H1 (cell line): ENCODE measurements around the gene ETV1. TPM values are rescaled to one million over a fixed set of nuclear protein-coding genes. Genes with fewer than 3 reads are reported as not detected.

Experiments used
- CTCF ChIA-PET: fragments of 300-600 bp; sonication (Branson Sonifier 250); formaldehyde crosslinking; loops from one replicate; lab custom pipeline; 2021; ENCODE audit not compliant: partially characterized antibody; lab: Charles Lee
- POLR2A ChIA-PET: fragments of 300-600 bp; sonication (Branson Sonifier 250); formaldehyde crosslinking; loops from one replicate; lab custom pipeline; 2021; ENCODE audit warnings: inconsistent platforms; ENCODE audit not compliant: partially characterized antibody; lab: Charles Lee
- DNase-seq, 2 experiments: peaks; one replicate each; pipeline versions ENCODE4 v3.0.0 to v3.0.0-alpha.2; 2010 to 2022; ENCODE audit warnings: low spot score in 2 of 2, low read depth in 1 of 2, mixed read lengths in 1 of 2
- FAIRE-seq: peaks from 2 replicates; lab custom pipeline; 2011; peaks lifted over from hg19 to GRCh38; lab: Jason Lieb, UNC
- H2AFZ ChIP-seq: 2 replicates; pipeline ENCODE4 v1.8.1; 2012; ENCODE audit warnings: low read length, inconsistent platforms
- H2AK5ac ChIP-seq: 2 replicates; pipeline ENCODE4 v1.6.1; 2013; ENCODE audit warnings: low read depth, low read length
- H2BK120ac ChIP-seq: replicated peaks from 2 replicates; pipeline ENCODE3; 2013; ENCODE audit warnings: low read depth, low read length, inconsistent platforms
- H2BK12ac ChIP-seq: 2 replicates; pipeline ENCODE4 v1.6.1; 2013; ENCODE audit warnings: low read depth, low read length
- H2BK15ac ChIP-seq: 2 replicates; pipeline ENCODE4 v1.6.1; 2013; ENCODE audit warnings: low read length
- H2BK20ac ChIP-seq: 2 replicates; pipeline ENCODE4 v1.6.1; 2013; ENCODE audit warnings: low read length
- H2BK5ac ChIP-seq: 2 replicates; pipeline ENCODE4 v1.6.1; 2013; ENCODE audit warnings: low read depth, low read length
- H3K14ac ChIP-seq: 2 replicates; pipeline ENCODE4 v1.6.1; 2013; ENCODE audit warnings: inconsistent platforms; ENCODE audit not compliant: insufficient read length
- H3K18ac ChIP-seq: 2 replicates; pipeline ENCODE4 v1.6.1; 2013; ENCODE audit warnings: low read length; ENCODE audit errors: extremely low read depth
- H3K23ac ChIP-seq: 2 replicates; pipeline ENCODE4 v1.6.1; 2013; ENCODE audit warnings: inconsistent platforms; ENCODE audit not compliant: insufficient read length
- H3K23me2 ChIP-seq: 2 replicates; pipeline ENCODE4 v1.6.1; 2013; ENCODE audit warnings: low read depth, low read length
- H3K27ac ChIP-seq: 2 replicates; pipeline ENCODE4 v1.6.1; 2011; ENCODE audit warnings: low read depth, low read length, inconsistent platforms
- H3K27me3 ChIP-seq, 4 experiments: replicated peaks in 1 of 4; 1 replicate in 1 of 4; 2 replicates in 3 of 4; pipeline versions ENCODE4 v1.6.1 to v1.8.1; 2011 to 2013; ENCODE audit warnings: low read length in 3 of 4, mild to moderate bottlenecking in 3 of 4, inconsistent platforms in 2 of 4, mixed read lengths in 2 of 4, moderate library complexity in 1 of 4; ENCODE audit not compliant: control insufficient read depth in 3 of 4, insufficient read depth in 3 of 4; ENCODE audit errors: extremely low read depth in 1 of 4
- H3K36me3 ChIP-seq, 4 experiments: 2 replicates each; pipeline versions ENCODE4 v1.6.1 to v1.8.1; 2011 to 2013; ENCODE audit warnings: mild to moderate bottlenecking in 4 of 4, low read length in 3 of 4, moderate library complexity in 2 of 4, control low read depth in 1 of 4, inconsistent platforms in 1 of 4; ENCODE audit not compliant: insufficient read depth in 4 of 4, control insufficient read depth in 2 of 4
- H3K4ac ChIP-seq: replicated peaks from 2 replicates; pipeline ENCODE3; 2013; ENCODE audit warnings: low read length, low read depth, mixed read lengths, inconsistent platforms; ENCODE audit not compliant: insufficient read length
- H3K4me1 ChIP-seq, 4 experiments: replicated peaks in 1 of 4; 1 replicate in 1 of 4; 2 replicates in 3 of 4; pipeline versions ENCODE4 v1.6.1 to v1.8.1; 2011 to 2013; ENCODE audit warnings: low read length in 3 of 4, inconsistent platforms in 2 of 4, mixed read lengths in 1 of 4; ENCODE audit not compliant: insufficient read depth in 4 of 4, control insufficient read depth in 3 of 4
- H3K4me2 ChIP-seq, 2 experiments: 2 replicates each; pipeline versions ENCODE4 v1.6.1 to v1.8.1; 2011 to 2013; ENCODE audit warnings: low read depth in 2 of 2, low read length in 2 of 2, control low read depth in 1 of 2, inconsistent platforms in 1 of 2, mild to moderate bottlenecking in 1 of 2; ENCODE audit not compliant: insufficient read depth in 1 of 2
- H3K4me3 ChIP-seq, 4 experiments: fragments of 200-600, 300-600 bp in 1 of 4; sonication (generic), shearing (Covaris generic), sonication (Bioruptor Twin) in 1 of 4; 2 replicates each; pipeline versions ENCODE4 v1.5.1 to v1.8.1; 2011 to 2016; ENCODE audit warnings: low read length in 4 of 4, low read depth in 3 of 4, control low read depth in 2 of 4, inconsistent platforms in 2 of 4, mild to moderate bottlenecking in 2 of 4, mixed read lengths in 1 of 4, moderate library complexity in 1 of 4; ENCODE audit not compliant: insufficient read depth in 2 of 4; ENCODE audit errors: extremely low read depth in 1 of 4
- H3K56ac ChIP-seq: replicated peaks from 2 replicates; pipeline ENCODE3; 2013; ENCODE audit warnings: low read depth, mild to moderate bottlenecking, mixed read lengths, low read length, inconsistent platforms; ENCODE audit not compliant: insufficient read length
- H3K79me1 ChIP-seq: 2 replicates; pipeline ENCODE4 v1.6.1; 2013; ENCODE audit warnings: low read depth, low read length, control low read depth
- H3K79me2 ChIP-seq, 2 experiments: 2 replicates each; pipeline versions ENCODE4 v1.6.1 to v1.8.1; 2012 to 2013; ENCODE audit warnings: low read length in 2 of 2, mild to moderate bottlenecking in 2 of 2, inconsistent platforms in 1 of 2; ENCODE audit not compliant: insufficient read depth in 2 of 2, control insufficient read depth in 1 of 2
- H3K9ac ChIP-seq, 4 experiments: replicated peaks in 1 of 4; 1 replicate in 1 of 4; 2 replicates in 3 of 4; pipeline versions ENCODE4 v1.6.1 to v1.8.1; 2011 to 2013; ENCODE audit warnings: low read depth in 3 of 4, low read length in 3 of 4, control low read depth in 2 of 4, mild to moderate bottlenecking in 2 of 4, moderate library complexity in 2 of 4, inconsistent platforms in 1 of 4; ENCODE audit errors: extremely low read depth in 1 of 4
- H3K9me3 ChIP-seq, 2 experiments: 2 replicates each; pipeline versions ENCODE4 v1.6.1 to v1.8.1; 2012 to 2013; ENCODE audit warnings: mild to moderate bottlenecking in 2 of 2, moderate library complexity in 2 of 2, control low read depth in 1 of 2, inconsistent platforms in 1 of 2, low read depth in 1 of 2, low read length in 1 of 2, mixed read lengths in 1 of 2; ENCODE audit not compliant: insufficient read depth in 2 of 2
- H4K20me1 ChIP-seq, 2 experiments: replicated peaks in 1 of 2; 2 replicates each; pipeline versions ENCODE3 to v1.8.1; 2011 to 2013; ENCODE audit warnings: inconsistent platforms in 2 of 2, low read length in 2 of 2, mild to moderate bottlenecking in 1 of 2; ENCODE audit not compliant: insufficient read depth in 2 of 2, control insufficient read depth in 1 of 2
- H4K5ac ChIP-seq: 2 replicates; pipeline ENCODE4 v1.6.1; 2013; ENCODE audit warnings: low read length, low read depth, mixed read lengths, inconsistent platforms; ENCODE audit not compliant: insufficient read length
- H4K8ac ChIP-seq: 2 replicates; pipeline ENCODE4 v1.8.0; 2013; ENCODE audit warnings: mild to moderate bottlenecking, moderate library complexity, low read length, inconsistent platforms; ENCODE audit not compliant: insufficient read depth; ENCODE audit errors: extremely low read depth
- H4K91ac ChIP-seq: replicated peaks from 2 replicates; pipeline ENCODE3; 2013; ENCODE audit warnings: low read length, mixed read lengths, inconsistent platforms; ENCODE audit not compliant: insufficient read length
- POLR2A ChIP-seq, 2 experiments: IDR thresholded peaks; 1 replicate in 1 of 2; 2 replicates in 1 of 2; pipeline ENCODE4 v1.6.1; 2011; ENCODE audit warnings: low read depth in 2 of 2, low read length in 2 of 2, mild to moderate bottlenecking in 2 of 2; ENCODE audit errors: control extremely low read depth in 1 of 2
- WGBS, 2 experiments: shearing (Covaris generic) in 1 of 2; methylation state at CpG; one replicate each; pipeline versions ENCODE4 v1.1.6 to v1.1.7; 2013 to 2015; ENCODE audit warnings: low lambda C conversion rate in 2 of 2, mixed read lengths in 2 of 2, inconsistent platforms in 1 of 2, low coverage in 1 of 2, missing lambda C conversion rate in 1 of 2; ENCODE audit not compliant: insufficient replicate concordance in 2 of 2, insufficient coverage in 1 of 2, insufficient read length in 1 of 2; ENCODE audit errors: extremely low coverage in 1 of 2, missing lambda C conversion rate in 1 of 2; 5-methylcytosine and 5-hydroxymethylcytosine counted together
- polyA plus RNA-seq, 7 experiments: library from polyadenylated mRNA; depleted of rRNA in 3 of 7; stranded (reverse) in 5 of 7; unstranded in 2 of 7; fragments of >200 nt in 5 of 7; fragments of 200-250 nt in 2 of 7; gene quantifications; 1 replicate in 5 of 7; 2 replicates in 1 of 7; 4 replicates in 1 of 7; pipeline versions ENCODE4 v1.2.1 to v1.2.3, GENCODE V29; 2011 to 2013; ENCODE audit warnings: missing spikeins in 2 of 7, mixed read lengths in 2 of 7
- total RNA-seq: library from RNA; stranded (reverse); fragmentation: NEBNext Ultra II Directional; extraction: Animal tissue kit (Norgen Biotek cat#: 25700); gene quantifications from 2 replicates; pipeline ENCODE4 v1.2.1, GENCODE V29; 2021

ETV1 gene
- total and polyA plus RNA-seq, 2 of the 8 experiments (the other 6 are each of a cell fraction or from before 2014, with no cell fraction given), result 58.3 to 91.2 TPM

GRCh38 chr7:13912715-13913278 is 76.7 kb downstream of the ETV1 start:
- FAIRE-seq, result no peak
- H3K23ac ChIP-seq, result no peak overlapping the region
- no peaks in the 10 kb centered on the region for H3K23me2 ChIP-seq
- no peak for TF ChIP-seq POLR2A (IDR thresholded peaks at IDR 0.05; ENCODE audit: control extremely low read depth in 1 of 2, low read depth in 2 of 2, low read length in 2 of 2)
- H3K9me3 ChIP-seq, result no peaks in the 10 kb centered on the region
- peaks cover 0 to 6% (median 2%) of the 10 kb centered on the region in 4 experiments; a peak in 3 of 8 replicates for H3K36me3 ChIP-seq
- H3K79me1 ChIP-seq, result no peaks in the 10 kb centered on the region
- H3K9ac ChIP-seq, result no peak overlapping the region
- H3K56ac ChIP-seq, result no peak overlapping the region
- H2BK15ac ChIP-seq, result no peak overlapping the region
- H4K20me1 ChIP-seq, result no peaks in the 10 kb centered on the region
- no peak overlapping the region for H3K4me3 ChIP-seq
- no peak for DNase-seq
- H2BK12ac ChIP-seq, result no peak overlapping the region
- no peaks in the 10 kb centered on the region for H3K27me3 ChIP-seq
- no peak overlapping the region for H3K14ac ChIP-seq
- no peak overlapping the region for H2AK5ac ChIP-seq
- H3K18ac ChIP-seq, result no peak overlapping the region
- no peak overlapping the region for H2AFZ ChIP-seq
- no peak overlapping the region for H4K8ac ChIP-seq
- H3K27ac ChIP-seq, result no peak overlapping the region
- peaks cover 0 to 3% (median 0%) of the 10 kb centered on the region in 4 experiments; a peak in 2 of 7 replicates for H3K4me1 ChIP-seq
- no peak overlapping the region for H2BK5ac ChIP-seq
- H4K91ac ChIP-seq, result no peak overlapping the region
- no peak overlapping the region for H3K4me2 ChIP-seq
- H2BK20ac ChIP-seq, result no peak overlapping the region
- no peak overlapping the region for H4K5ac ChIP-seq
- no peak overlapping the region for H2BK120ac ChIP-seq
- 97% methylated on average over 4 of the region's 4 CpGs; no CpG with 5 or more reads in 1 of the 2 experiments for WGBS, 2 experiments
- H3K4ac ChIP-seq, result no peak overlapping the region
- CTCF ChIA-PET, result interaction anchor here (0.5 kb wide), 1 partner anchor 1377 kb away, joined by 3 read pairs; no protein-coding TSS in a partner anchor
- H3K79me2 ChIP-seq, result no peaks in the 10 kb centered on the region; a peak in 1 of 4 replicates
- POLR2A ChIA-PET, result interaction anchor here (1.2 to 1.4 kb wide), 2 partner anchors 8 to 12 kb away, joined by 3 to 4 read pairs; no protein-coding TSS in a partner anchor
